KOPT-K1 (cell line): ENCODE results near the gene RFTN2.
"Not testable (repeated sequence)": the region's sequence is repeated elsewhere in the genome, so short reads cannot be mapped to it uniquely, and the experiment has no call there.

ENCODE experiments used
- H3K27ac ChIP-seq: fragments of 200-600 bp; sonication (generic); 2 replicates; pipeline ENCODE4 v1.5.1; 2016; ENCODE audit warnings: antibody characterized with exemption, mild to moderate bottlenecking, low read depth, low read length; ENCODE audit not compliant: poor library complexity, severe bottlenecking
- H3K36me3 ChIP-seq: fragments of 200-600 bp; sonication (generic); 2 replicates; pipeline ENCODE4 v1.5.1; 2017; ENCODE audit warnings: antibody characterized with exemption, mild to moderate bottlenecking, low read length, moderate library complexity; ENCODE audit not compliant: insufficient read depth
- H3K9me3 ChIP-seq: fragments of 200-600 bp; sonication (generic); 2 replicates; pipeline ENCODE4 v1.5.1; 2017; ENCODE audit warnings: antibody characterized with exemption, low read length, mild to moderate bottlenecking; ENCODE audit not compliant: insufficient read depth, poor library complexity, severe bottlenecking

RFTN2 gene

DNA sequence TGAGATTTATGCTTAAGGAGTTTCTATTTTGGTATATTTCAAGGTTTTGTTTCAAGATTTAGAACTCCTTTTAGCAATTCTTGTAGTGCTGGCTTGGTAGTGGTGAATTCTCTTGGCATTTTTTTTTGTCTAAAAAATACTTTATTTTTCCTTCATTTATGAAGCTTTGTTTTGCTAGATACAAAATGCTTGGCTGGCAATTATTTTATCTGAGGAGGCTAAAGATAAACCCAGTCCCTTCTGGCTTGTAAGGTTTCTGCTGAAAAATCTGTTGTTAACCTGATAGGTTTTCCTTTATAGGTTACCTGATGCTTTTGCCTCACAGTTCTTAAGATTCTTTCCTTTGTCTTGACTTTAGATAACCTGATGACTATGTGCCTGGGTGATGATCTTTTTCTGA lies 24.3 kb upstream of the RFTN2 start:
- H3K9me3 ChIP-seq, H3K27ac ChIP-seq, H3K36me3 ChIP-seq: not testable (repeated sequence)

DNA sequence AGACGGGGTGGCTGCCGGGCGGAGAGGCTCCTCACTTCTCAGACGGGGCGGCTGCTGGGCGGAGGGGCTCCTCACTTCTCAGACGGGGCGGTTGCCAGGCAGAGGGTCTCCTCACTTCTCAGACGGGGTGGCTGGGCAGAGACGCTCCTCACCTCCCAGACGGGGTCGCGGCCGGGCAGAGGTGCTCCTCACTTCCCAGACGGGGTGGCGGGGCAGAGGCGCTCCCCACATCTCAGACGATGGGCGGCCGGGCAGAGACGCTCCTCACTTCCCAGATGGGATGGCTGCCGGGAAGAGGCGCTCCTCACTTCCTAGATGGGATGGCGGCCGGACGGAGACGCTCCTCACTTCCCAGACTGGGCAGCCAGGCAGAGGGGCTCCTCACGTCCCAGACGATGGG lies 21.2 kb upstream of the RFTN2 start:
- H3K36me3 ChIP-seq, H3K9me3 ChIP-seq, H3K27ac ChIP-seq: not testable (repeated sequence)

DNA sequence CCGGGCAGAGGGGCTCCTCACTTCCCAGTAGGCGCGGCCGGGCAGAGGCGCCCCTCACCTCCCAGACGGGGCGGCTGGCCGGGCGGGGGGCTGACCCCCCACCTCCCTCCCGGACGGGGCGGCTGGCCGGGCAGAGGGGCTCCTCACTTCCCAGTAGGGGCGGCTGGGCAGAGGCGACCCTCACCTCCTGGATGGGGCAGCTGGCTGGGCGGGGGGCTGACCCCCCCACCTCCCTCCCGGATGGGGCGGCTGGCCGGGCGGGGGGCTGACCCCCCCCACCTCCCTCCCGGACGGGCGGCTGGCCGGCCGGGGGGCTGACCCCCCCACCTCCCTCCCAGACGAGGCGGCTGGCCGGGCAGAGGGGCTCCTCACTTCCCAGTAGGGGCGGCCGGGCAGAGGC lies 20.6 kb upstream of the RFTN2 start:
- not testable (repeated sequence) for H3K36me3 ChIP-seq, H3K27ac ChIP-seq, H3K9me3 ChIP-seq

DNA sequence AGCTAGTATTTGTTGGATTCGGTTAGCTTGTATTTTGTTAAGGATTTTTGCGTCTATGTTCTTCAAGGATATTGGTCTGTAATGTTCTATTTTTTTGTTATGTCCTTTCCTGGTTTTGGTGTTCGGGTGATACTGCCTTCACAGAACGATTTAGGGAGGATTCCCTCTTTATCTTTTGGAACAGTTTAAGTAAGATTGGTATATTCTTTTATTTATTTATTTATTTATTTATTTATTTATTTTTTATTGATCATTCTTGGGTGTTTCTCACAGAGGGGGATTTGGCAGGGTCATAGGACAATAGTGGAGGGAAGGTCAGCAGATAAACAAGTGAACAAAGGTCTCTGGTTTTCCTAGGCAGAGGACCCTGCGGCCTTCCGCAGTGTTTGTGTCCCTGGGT lies 19.8 kb upstream of the RFTN2 start:
- not testable (repeated sequence) for H3K9me3 ChIP-seq, H3K27ac ChIP-seq

DNA sequence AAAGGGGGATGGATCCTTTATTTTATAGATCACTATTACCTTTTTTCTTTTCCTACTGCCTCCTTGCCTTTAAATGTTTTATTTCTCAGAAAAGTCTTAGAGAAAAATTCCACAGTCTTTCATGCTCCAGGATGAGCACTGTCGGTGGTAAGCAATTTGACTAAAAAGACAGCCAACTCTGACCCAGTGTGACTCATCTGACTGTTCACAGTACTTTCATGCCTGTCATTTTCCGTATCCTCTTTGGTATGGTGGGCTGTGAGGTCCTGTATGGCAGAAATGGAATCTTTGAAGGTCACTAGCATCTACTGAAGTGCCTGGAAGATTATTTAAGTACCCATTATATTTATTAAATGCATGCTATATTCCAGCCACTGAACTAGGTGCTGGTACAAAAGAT lies 2.1 kb upstream of the RFTN2 start:
- no peaks in the 10 kb centered on the region for H3K9me3 ChIP-seq
- H3K27ac ChIP-seq: no peak overlapping the region
- H3K36me3 ChIP-seq: no peaks in the 10 kb centered on the region

More for the DNA sequence above, 19.8 kb upstream of the RFTN2 start:
- not testable (repeated sequence) for H3K36me3 ChIP-seq

DNA sequence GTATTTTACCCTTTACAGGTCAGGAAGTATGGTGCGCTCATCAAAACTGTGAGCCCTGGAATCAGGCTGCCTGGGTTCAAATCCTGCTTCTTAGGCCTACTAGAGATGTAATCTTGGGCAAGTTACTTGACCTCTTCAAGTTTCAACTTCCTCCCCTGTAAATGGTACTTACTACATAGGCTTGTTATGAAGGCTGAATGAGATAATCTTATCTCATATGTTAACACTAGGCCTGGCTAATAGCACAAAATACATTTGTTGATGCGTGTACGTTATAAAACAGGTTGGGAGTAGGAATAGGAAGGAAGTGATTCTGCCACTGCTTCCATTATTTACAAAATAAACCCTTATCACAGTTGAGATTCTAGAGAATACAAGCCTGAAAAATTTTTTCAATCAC lies 1.7 kb upstream of the RFTN2 start:
- H3K9me3 ChIP-seq: no peaks in the 10 kb centered on the region
- no peaks in the 10 kb centered on the region for H3K36me3 ChIP-seq
- no peak overlapping the region for H3K27ac ChIP-seq

DNA sequence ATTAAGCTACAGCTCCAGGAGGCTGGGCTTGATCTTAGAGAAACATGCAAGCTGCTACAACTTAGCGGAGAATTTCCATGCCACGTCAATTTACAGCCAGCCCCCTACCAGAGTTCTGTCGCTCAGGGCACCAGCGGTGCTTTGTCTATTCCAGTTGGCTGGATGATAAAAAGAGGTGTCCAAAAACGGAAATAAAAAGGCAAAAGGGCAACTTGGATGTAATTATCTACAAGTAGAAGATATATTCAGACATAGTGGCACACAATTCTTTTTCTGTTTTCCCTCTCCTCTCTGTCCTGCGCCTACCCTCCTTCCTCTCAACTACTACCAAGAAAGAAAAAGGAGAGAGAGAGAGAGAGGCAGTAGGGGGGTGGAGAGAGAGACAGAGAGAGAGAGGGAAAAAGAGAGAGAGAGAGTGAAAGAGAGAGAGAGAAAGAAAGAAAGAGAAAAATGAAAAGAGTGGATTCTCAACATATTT lies 363 bp upstream of the RFTN2 start:
- H3K9me3 ChIP-seq: no peaks in the 10 kb centered on the region
- H3K27ac ChIP-seq: no peak overlapping the region
- no peaks in the 10 kb centered on the region for H3K36me3 ChIP-seq

DNA sequence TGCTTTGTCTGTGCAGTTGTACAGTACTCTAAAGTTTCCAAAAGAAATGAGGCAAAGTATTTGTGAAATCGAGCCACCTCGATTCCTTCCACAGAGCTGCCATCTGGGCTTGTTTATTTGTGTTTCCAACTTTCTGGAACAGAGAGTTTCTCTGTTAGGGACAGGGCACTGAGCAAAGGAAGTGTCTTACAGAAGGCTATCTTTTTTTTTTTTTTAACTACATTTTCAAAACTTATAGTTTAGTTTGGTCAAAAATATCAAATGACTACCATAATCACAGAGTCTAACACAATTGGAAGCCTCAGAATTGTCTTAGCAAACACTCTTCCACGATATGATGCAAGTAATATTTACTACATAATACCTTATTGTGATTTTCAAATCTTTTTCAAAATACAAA lies 796 bp downstream of the RFTN2 start:
- Histone ChIP-seq H3K9me3 (no peaks in the 10 kb centered on the region), H3K36me3 (no peaks in the 10 kb centered on the region), H3K27ac (no peak overlapping the region)

DNA sequence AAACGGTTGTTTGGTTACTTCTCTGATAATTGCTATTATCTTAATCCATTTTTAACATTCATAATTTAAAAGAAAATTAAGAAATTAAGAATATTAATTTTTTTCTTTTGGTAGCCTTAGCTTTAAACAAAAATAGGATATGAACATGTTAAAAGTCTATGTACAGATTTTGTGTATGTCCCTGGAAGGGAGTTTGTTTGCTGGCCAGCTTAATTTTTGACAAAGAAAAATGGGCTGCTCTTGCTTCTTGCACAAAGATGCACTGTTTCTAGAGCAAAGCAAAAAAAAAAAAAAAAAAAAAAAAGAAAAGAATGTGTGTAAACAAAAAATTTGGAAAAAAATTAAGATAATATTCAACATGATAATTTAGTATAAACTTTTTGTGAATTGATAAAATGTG lies 1.3 kb downstream of the RFTN2 start:
- Histone ChIP-seq H3K9me3 (no peaks in the 10 kb centered on the region), H3K27ac (no peak overlapping the region), H3K36me3 (no peaks in the 10 kb centered on the region)

DNA sequence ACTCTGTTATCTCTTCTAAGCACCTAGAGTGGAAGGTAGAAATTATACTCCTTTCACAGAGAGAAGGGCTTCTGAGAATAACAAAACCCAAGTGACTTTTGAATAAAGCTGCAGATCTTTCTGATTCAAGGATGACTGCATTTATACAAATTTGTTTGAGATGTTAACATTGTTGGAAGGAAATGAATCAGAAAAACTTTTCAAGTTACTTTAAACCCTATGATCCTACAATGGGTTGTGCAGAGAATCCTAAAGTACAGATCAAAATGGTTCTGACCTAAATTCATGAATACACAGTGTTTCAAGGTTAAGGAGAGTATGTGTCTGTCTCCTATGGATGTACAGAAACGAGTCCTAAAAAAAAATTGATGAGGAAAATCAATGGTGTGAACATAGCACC lies 1.8 kb downstream of the RFTN2 start:
- no peak overlapping the region for H3K27ac ChIP-seq
- no peaks in the 10 kb centered on the region for H3K36me3 ChIP-seq
- no peaks in the 10 kb centered on the region for H3K9me3 ChIP-seq

DNA sequence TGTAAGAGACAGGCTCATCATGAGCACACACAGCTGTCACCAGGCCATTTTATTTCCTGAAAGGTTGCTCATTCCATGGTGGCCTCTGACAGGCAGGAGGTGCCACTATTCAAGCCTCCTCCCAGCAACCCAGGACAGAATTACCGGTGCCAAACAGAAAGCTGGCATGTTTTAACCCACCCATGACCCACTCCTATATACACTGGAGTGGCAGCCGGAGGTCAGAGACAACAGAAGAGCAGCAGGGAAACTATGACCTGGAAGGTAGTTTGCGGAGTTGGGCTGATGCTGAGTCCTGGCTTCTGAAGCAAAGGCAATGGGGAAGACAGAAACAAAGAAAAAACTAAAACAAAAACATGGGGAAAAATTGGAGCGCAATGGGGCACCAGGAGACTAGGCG lies 2.3 kb downstream of the RFTN2 start:
- Histone ChIP-seq H3K36me3 (no peaks in the 10 kb centered on the region), H3K27ac (no peak overlapping the region), H3K9me3 (no peaks in the 10 kb centered on the region)

DNA sequence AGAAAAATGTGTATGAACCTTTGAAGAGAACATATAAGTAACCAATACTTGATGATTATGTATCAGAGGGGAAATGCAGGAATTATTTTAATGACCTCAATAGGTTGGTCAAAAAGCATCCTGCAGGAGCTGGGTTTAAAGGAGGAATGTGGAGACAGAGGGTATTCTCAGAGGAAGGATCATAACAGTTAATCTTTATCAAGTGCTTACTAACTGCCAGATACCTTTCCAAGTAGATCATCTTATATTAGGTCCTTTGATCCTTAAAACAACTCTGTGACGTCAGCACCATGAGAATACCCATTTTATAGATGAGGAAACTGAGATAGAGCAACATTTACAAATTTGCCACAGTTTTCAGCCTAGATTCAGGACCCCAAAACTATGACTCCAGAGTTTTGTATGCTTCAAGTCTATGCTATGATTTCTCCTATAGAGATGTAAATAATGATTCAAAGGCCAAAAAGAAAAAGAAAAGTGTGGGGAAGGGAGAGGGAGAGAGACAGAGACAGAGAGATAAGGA lies 3.0 kb downstream of the RFTN2 start:
- H3K27ac ChIP-seq: no peak overlapping the region
- H3K36me3 ChIP-seq: no peaks in the 10 kb centered on the region

DNA sequence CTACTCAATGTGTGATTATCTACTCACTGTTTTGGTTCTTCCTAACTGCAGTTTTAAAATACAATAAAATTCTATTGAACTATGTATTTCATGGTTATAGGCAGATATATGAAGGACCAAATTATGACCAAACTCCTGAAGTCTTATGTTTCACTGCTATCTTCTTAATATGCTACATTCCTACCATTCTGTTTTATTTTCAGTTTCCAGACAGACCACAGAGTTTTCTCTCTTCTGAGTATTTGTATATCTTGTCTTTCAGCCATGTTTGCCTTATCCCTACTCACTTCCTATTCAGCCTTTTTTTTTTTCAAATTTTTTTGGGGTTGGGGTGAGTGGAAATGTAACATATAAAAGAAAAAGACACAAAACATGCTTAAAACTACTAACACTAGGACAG lies 6.3 kb downstream of the RFTN2 start:
- H3K27ac ChIP-seq: no peak overlapping the region
- H3K9me3 ChIP-seq: peaks cover 23% of the 10 kb centered on the region
- H3K36me3 ChIP-seq: no peaks in the 10 kb centered on the region

More for the DNA sequence above, 3.0 kb downstream of the RFTN2 start:
- H3K9me3 ChIP-seq: peaks cover 4% of the 10 kb centered on the region

DNA sequence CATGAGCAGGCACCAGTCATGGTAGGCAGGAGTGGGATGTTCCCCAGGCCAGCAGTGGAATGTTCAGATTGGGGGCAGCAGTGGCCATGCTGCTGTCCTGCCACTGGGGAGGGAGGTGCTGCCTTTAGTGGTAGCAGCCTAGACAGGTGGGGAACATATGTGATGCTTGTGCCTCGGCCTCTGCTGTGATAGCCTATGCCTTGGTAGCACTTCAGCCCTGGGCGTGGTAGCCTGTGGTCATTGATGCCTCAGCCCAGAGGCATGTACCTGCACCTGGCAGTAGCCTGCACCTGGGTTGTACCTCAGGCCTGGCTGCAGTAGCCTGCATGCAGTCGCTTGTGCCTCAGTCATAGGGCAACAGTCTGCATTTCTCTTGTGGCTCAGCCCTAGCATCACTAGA lies 7.1 kb downstream of the RFTN2 start:
- Histone ChIP-seq H3K9me3 (peaks cover 23% of the 10 kb centered on the region), H3K27ac (no peak overlapping the region)

DNA sequence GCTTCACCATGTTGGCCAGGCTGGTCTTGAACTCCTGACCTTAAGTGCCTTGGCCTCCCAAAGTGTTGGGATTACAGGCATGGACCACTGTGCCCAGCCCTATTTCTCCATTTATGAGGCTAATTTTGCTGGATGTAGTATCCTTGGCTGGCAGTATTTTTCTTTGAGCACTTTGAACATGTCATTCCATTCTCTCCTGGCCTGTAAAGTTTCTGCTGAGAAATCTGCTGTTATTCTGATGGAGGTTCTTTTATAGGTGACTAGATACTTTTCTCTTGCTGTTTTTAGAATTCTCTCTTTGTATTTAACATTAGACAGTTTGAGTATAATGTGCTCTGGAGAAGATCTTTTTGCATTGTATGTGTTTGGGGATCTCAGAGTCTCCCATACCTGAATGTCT lies 9.1 kb downstream of the RFTN2 start:
- peaks cover 23% of the 10 kb centered on the region for H3K9me3 ChIP-seq
- H3K36me3 ChIP-seq: no peaks in the 10 kb centered on the region
- H3K27ac ChIP-seq: no peak overlapping the region

More for the DNA sequence above, 7.1 kb downstream of the RFTN2 start:
- no peaks in the 10 kb centered on the region for H3K36me3 ChIP-seq

DNA sequence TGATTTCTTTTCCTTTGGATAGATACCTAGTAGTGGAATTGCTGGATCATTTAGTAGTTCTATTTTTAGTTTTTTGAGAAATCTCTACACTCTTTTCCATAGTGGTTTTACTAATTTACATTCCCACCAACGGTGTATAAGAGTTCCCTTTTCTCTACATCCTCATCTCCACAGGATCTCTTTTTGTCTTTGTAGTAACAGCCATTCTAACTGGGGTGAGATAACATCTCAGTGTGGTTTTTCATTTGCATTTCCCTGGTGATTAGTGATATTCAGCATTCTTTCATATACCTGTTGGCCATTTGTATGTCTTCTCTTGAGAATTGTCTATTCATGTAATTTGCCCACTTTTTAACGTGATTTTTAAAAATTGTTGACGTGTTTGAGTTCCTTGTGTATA lies 13.8 kb downstream of the RFTN2 start:
- H3K36me3 ChIP-seq: no peaks in the 10 kb centered on the region
- H3K27ac ChIP-seq: no peak overlapping the region
- peaks cover 11% of the 10 kb centered on the region for H3K9me3 ChIP-seq

DNA sequence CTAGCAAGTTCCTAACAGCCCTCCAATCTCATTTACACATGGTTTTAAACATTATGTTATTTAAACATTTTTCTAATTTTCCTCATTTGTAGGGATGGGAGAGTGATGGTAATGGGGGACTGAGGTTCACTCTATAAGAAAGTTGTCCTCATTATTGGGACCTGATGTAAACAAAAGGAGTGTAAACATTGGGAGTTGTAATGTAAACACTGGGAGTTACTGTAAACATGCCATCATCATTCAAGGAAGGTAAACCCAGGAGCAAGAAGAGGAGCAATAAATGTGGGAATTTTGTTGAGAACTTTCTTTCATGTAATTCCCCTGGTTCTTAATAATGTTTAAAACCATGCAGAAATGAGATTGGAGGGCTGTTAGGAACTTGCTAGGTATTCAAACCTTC lies 17.8 kb downstream of the RFTN2 start:
- Histone ChIP-seq H3K36me3 (no peaks in the 10 kb centered on the region), H3K27ac (no peak overlapping the region), H3K9me3 (no peaks in the 10 kb centered on the region)
